Fibroblast of pulmonary artery (primary cell): ENCODE data around the gene MAGI2.
A peak's percentile ranks its signal among the peaks of the same experiment; 100 is the strongest.

Experiments used
- DNase-seq: peaks from one replicate; pipeline ENCODE4 v3.0.0-alpha.2; 2010; ENCODE audit warnings: low read depth
- H3K4me3 ChIP-seq: replicated peaks from 2 replicates; pipeline ENCODE4 v1.5.1; 2011; ENCODE audit warnings: low read depth, mild to moderate bottlenecking, control low read depth, low read length, moderate library complexity
- TF ChIP-seq, protein P1 (sequence below): IDR thresholded peaks from 2 replicates; pipeline ENCODE4 v1.5.1; 2011; ENCODE audit warnings: mild to moderate bottlenecking, control low read depth, low read length, inconsistent platforms; ENCODE audit errors: missing control alignments

MAGI2 gene

DNA sequence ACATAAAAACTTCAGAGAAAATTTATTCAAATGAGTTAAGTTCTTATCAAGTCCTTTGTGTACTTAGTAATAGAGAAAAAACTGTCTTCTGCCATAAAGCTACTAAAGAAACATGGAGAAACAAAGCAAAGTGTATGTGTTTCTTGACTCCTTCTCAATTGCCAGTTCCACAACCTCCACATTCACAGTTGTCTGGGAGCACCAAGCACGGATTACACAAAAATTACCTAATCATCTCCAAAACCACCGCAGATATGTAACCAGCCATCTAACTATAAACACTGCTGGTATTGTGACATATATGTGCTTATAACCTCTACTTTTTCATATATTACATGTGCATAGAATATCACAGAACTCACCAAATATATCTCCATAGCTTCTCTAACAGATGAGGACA lies 23.1 kb downstream of the MAGI2 start:
- no peak for DNase-seq
- TF ChIP-seq, protein P1, sequence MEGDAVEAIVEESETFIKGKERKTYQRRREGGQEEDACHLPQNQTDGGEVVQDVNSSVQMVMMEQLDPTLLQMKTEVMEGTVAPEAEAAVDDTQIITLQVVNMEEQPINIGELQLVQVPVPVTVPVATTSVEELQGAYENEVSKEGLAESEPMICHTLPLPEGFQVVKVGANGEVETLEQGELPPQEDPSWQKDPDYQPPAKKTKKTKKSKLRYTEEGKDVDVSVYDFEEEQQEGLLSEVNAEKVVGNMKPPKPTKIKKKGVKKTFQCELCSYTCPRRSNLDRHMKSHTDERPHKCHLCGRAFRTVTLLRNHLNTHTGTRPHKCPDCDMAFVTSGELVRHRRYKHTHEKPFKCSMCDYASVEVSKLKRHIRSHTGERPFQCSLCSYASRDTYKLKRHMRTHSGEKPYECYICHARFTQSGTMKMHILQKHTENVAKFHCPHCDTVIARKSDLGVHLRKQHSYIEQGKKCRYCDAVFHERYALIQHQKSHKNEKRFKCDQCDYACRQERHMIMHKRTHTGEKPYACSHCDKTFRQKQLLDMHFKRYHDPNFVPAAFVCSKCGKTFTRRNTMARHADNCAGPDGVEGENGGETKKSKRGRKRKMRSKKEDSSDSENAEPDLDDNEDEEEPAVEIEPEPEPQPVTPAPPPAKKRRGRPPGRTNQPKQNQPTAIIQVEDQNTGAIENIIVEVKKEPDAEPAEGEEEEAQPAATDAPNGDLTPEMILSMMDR = no peak
- no peak overlapping the region for H3K4me3 ChIP-seq

DNA sequence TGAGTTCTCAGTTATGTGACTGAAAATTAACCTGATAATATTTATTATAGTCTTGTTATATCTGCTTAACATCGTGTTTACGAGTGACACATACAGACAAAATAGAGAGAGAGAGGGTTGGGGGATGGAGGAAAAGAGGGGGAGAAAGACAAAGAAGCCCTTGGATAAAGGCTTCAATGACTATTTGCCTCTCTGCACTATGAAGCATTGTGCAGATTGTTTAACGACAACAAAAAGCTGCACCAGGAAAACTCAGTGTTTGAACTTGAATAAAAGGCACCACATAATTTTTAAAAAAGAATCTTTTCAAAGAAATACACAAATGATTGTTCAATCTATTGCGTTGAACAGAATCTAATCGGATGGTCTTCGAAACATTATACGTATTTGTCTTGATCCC lies 27.8 kb downstream of the MAGI2 start:
- DNase-seq = no peak
- TF ChIP-seq, protein P1 = no peak
- H3K4me3 ChIP-seq = no peak overlapping the region

DNA sequence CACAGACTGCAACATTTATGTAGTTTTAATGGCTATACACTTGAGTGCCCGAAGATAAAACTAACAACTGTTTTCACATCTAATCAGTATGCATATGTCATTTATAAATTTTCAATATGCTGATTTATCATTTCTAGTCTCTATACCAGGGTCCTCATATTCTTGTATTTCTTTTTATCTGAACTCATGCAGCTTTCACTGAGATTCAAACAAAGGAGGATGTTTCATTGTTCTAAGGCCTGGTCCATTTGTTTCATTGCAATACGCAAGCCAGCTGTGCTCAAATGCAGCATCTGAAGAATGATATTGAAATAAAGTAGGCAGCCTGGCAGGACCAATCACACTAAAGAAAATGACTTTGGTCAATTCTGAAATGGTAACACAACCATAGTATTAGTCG lies 31.7 kb downstream of the MAGI2 start:
- DNase-seq = no peak
- no peak overlapping the region for H3K4me3 ChIP-seq
- TF ChIP-seq, protein P1 = no peak

DNA sequence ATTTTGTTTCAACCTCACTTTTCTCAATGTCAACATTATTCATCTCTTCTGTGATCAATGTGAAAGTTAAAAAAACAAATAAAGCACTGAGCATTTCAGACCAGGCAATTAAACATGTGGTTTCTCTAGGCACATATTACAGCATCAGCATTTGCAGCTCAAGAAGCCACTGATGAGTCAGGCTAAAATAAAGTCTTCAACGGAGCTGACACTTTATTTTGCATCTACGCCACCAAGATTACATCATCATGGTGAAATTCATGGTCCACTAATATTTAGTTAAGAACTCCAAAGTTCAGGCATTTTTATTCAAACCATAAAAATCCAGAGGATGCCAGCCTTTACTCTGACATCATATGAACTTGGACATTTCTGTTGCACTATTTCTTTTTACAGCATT lies 33.0 kb downstream of the MAGI2 start:
- peak; percentile 85 for DNase-seq
- H3K4me3 ChIP-seq = no peak overlapping the region
- TF ChIP-seq, protein P1 = no peak

DNA sequence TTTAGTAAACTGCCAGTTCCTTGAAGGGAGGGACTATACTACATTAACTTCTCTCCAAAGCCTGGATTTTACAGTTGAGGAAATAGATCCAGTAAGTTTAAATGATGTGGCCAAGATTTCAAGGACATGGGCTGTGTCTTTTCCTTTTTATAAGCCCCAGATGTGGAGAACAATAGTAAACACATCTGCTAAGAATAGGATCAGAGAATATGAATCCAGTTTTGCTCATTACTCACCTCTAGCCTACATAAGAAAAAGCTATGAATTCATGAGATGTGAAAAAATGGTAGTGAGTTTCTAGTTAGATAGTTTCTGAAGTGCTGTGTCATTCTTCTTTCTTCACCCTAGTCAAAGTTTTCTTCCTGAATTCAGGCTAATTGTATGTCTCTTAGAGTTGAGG lies 38.6 kb downstream of the MAGI2 start:
- TF ChIP-seq, protein P1 = no peak
- DNase-seq = no peak
- no peak overlapping the region for H3K4me3 ChIP-seq

DNA sequence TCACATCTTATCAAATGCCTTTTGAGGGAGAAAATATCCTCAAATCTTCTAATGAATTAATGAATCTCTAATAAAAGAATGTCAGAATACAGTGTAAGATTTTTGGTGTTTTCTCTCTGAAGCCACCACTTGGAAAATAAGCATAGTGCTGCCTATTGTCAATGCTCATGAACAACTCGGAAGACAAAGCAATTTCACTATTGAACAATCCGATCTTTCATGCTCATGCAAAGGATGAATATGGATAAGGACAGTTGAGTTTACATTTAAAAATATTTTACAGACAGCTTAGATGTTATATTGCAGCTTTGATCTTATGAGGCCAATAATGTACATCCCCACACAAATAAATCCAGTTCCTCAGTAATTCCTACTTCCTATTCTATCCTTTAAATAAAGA lies 40.6 kb downstream of the MAGI2 start:
- H3K4me3 ChIP-seq = no peak overlapping the region
- no peak for DNase-seq
- TF ChIP-seq, protein P1 = no peak

DNA sequence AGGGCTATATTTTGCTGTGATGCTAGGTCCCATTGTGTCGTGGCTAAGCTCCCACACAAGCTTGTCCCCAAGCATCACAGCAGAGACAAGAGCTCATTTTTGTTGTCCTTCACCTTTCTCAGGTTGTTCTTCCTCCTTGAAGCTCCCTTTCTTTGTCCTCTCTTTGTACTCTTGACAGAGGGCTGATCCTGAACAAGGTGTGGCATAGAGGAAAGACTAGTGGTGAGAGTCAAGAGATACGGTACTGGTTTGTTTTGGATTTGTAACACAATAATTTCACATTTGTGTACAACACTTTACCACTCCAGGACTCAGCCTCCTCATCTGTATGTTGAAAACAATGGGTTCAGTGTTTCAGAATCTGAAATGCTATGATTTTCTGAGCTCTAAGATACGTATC lies 41.0 kb downstream of the MAGI2 start:
- TF ChIP-seq, protein P1 = no peak
- no peak overlapping the region for H3K4me3 ChIP-seq
- DNase-seq = no peak
